NB4 (cell line): ENCODE results near the gene CLMP.

ENCODE experiments used
- DNase-seq: peaks from one replicate; pipeline ENCODE4 v3.0.0; 2010; ENCODE audit warnings: low read depth
- H3K4me3 ChIP-seq: one replicate; pipeline ENCODE4 v1.5.1; 2011; ENCODE audit warnings: mild to moderate bottlenecking, low read depth, low read length, moderate library complexity
- CTCF ChIP-seq: IDR thresholded peaks from one replicate; pipeline ENCODE4 v1.5.1; 2012; ENCODE audit warnings: low read depth, low read length
- MAX ChIP-seq: IDR thresholded peaks from 2 replicates; pipeline ENCODE4 v1.6.1; 2011; ENCODE audit warnings: low read depth, low read length
- MYC ChIP-seq: IDR thresholded peaks from 2 replicates; pipeline ENCODE4 v1.6.1; 2011; ENCODE audit warnings: low read depth, low read length
- POLR2A ChIP-seq: IDR thresholded peaks from 2 replicates; pipeline ENCODE4 v1.6.1; 2011; ENCODE audit warnings: mild to moderate bottlenecking; ENCODE audit not compliant: insufficient read length; ENCODE audit errors: extremely low read depth

The CLMP gene

GRCh38 chr11:123200264-123200663, 5.2 kb upstream of the CLMP start:
- TF ChIP-seq MAX, result no peak
- TF ChIP-seq MYC, result no peak
- no peak for TF ChIP-seq POLR2A
- TF ChIP-seq CTCF, result no peak
- no peak overlapping the region for H3K4me3 ChIP-seq
- no peak for DNase-seq

- no peak overlapping the region for H3K4me3 ChIP-seq
- peak; percentile 81 for DNase-seq
- peak; percentile 17; the same call in 1 of the 2 replicates for TF ChIP-seq MAX
- no peak for TF ChIP-seq MYC
These were observed 2.7 kb upstream of the CLMP start for GRCh38 chr11:123197711-123198110.

- no peak for DNase-seq
- no peak overlapping the region for H3K4me3 ChIP-seq
- TF ChIP-seq MYC (no peak), POLR2A (no peak), MAX (no peak), CTCF (no peak)
These were observed 1.1 kb upstream of the CLMP start for GRCh38 chr11:123196060-123196714.

- peak; percentile 18 for DNase-seq
- TF ChIP-seq CTCF (no peak), MYC (no peak), MAX (no peak), POLR2A (no peak)
- no peak overlapping the region for H3K4me3 ChIP-seq
These were observed 486 bp downstream of the CLMP start for GRCh38 chr11:123194337-123195187.

GRCh38 chr11:123193742-123194141, 1.3 kb downstream of the CLMP start:
- H3K4me3 ChIP-seq, result no peak overlapping the region
- no peak for DNase-seq
- TF ChIP-seq MYC (no peak), MAX (no peak), POLR2A (no peak), CTCF (no peak)

GRCh38 chr11:123191939-123192338, 3.1 kb downstream of the CLMP start:
- DNase-seq, result no peak
- TF ChIP-seq CTCF (no peak), POLR2A (no peak), MAX (no peak), MYC (no peak)
- no peak overlapping the region for H3K4me3 ChIP-seq
